ENCODE data around the gene BBIP1. TPM values are rescaled to one million over a fixed set of nuclear protein-coding genes. Genes with fewer than 3 reads are reported as not detected.

The BBIP1 gene
- total RNA-seq, 1 experiment from 2014 or later: 12.0 TPM

DNA sequence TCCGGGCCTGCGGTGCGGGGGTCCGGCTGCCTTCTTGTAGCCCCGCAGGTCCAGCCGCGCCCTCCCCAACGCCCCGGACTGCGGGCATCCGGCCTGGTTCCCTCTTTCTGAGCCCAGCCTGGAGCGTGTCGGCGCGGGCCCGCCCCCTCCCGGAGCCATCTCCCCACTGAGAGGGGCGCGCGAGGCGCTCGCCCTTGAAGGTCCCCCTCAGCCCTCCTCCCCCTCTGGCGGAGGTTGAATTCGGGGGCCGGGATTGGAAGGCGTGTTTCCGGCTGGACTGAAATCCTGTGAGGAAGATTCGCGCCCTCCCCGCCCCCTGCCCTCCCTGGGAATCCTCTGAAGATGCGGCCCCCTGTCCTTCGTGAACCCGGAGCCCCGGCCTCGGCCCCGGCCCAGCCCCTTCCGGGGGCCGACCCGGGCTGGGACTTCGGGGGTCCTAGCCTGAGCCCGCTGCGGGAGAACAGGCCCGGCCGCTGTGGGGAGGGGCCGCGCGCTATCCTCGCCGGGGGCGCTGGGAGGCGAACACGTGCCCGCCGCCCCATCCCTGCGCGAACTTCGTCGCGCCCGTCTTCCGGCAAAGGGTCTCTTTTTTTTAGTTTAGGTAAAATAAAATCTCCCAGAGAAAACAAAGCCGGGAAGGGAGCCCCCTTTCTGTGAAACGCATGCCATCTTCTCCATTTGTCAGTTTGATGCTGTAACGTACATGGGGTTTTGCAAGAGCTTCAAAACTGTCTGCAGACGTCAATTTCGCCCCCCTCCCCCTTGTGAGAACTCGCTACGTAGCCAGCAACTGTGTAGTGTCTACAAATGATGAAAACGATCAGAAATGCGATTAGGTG, 46.6 kb downstream of the BBIP1 start:
- peak overlapping the region; percentile 99 for H3K4me2 ChIP-seq (ENCODE audit: low read length)
- ChIA-PET CTCF (interaction anchor here (0.6 to 0.7 kb wide), 2 partner anchors 20 to 126 kb away, joined by 3 to 9 read pairs; no protein-coding TSS in a partner anchor), POLR2A (ENCODE audit: unreplicated experiment) (interaction anchor here (0.6 kb wide), 1 partner anchor 11 kb away, joined by 4 read pairs; no protein-coding TSS in a partner anchor)
- H3K9me3 ChIP-seq (ENCODE audit: low read length): no peaks in the 10 kb centered on the region
- peak overlapping the region; percentile 80 for H3K9ac ChIP-seq (ENCODE audit: low read length)
- H3K4me3 ChIP-seq (ENCODE audit: low read length): peak overlapping the region; percentile 86
- peak; percentile 69 for ATAC-seq
- no peaks in the 10 kb centered on the region for H3K27me3 ChIP-seq (ENCODE audit: low read length)
- H2AFZ ChIP-seq (ENCODE audit: low read length): peak overlapping the region; percentile 82
- H3K27ac ChIP-seq (ENCODE audit: low read length): peak overlapping the region; percentile 46
- H4K20me1 ChIP-seq (ENCODE audit: low read length): no peaks in the 10 kb centered on the region
- no peaks in the 10 kb centered on the region for H3K36me3 ChIP-seq (ENCODE audit: low read depth, low read length)
- peak; percentile 43 for DNase-seq
- intact Hi-C loops (cut with micrococcal nuclease): loop anchor here (5.0 kb wide), 1 partner anchor 125 kb away; no protein-coding TSS in a partner anchor
- peaks cover 16% of the 10 kb centered on the region for H3K4me1 ChIP-seq (ENCODE audit: insufficient read depth, low read length)
- no peaks in the 10 kb centered on the region for H3K9me2 ChIP-seq (replicated peaks; ENCODE audit: low read length)
- peaks cover 24% of the 10 kb centered on the region for H3K79me2 ChIP-seq (ENCODE audit: low read length)
- no TSS peak for BruUV-seq (replicated peaks)
- TF ChIP-seq CTCF (conservative IDR thresholded peaks at IDR 0.05; ENCODE audit: low read depth, low read length) (no peak), EZH2phosphoT487 (IDR thresholded peaks at IDR 0.05; ENCODE audit: borderline replicate concordance, low read length) (no peak), EZH2 (IDR thresholded peaks at IDR 0.05; ENCODE audit: low read length, unreplicated experiment) (no peak)
- no peaks in the 10 kb centered on the region for H3F3A ChIP-seq (ENCODE audit: low read length, unreplicated experiment)

GRCh38 chr10:110871298-110872084, 47.5 kb downstream of the BBIP1 start, which contains the start of gene PDCD4:
PDCD4 (plus strand) TSS chr10:110871928; CDS start chr10:110876028, 4,100 bp downstream.
- CTCF ChIA-PET: interaction anchor here (0.6 to 0.7 kb wide), 3 partner anchors 21 to 97 kb away, joined by 3 to 9 read pairs (median 3); no protein-coding TSS in a partner anchor
- Histone ChIP-seq H2AFZ (ENCODE audit: low read length) (peak within 1 kb of the TSS; percentile 82), H3K4me3 (ENCODE audit: low read length) (peak within 1 kb of the TSS; percentile 86), H3K36me3 (ENCODE audit: low read depth, low read length) (no peaks in the 10 kb centered on the region), H4K20me1 (ENCODE audit: low read length) (no peaks in the 10 kb centered on the region), H3K9me2 (replicated peaks; ENCODE audit: low read length) (no peaks in the 10 kb centered on the region), H3K27ac (ENCODE audit: low read length) (peak within 1 kb of the TSS; percentile 46), H3F3A (ENCODE audit: low read length, unreplicated experiment) (no peaks in the 10 kb centered on the region), H3K27me3 (ENCODE audit: low read length) (no peaks in the 10 kb centered on the region), H3K9me3 (ENCODE audit: low read length) (no peaks in the 10 kb centered on the region), H3K4me1 (ENCODE audit: insufficient read depth, low read length) (peaks cover 17% of the 10 kb centered on the region), H3K9ac (ENCODE audit: low read length) (peak within 1 kb of the TSS; percentile 80), H3K79me2 (ENCODE audit: low read length) (peaks cover 24% of the 10 kb centered on the region), H3K4me2 (ENCODE audit: low read length) (peak within 1 kb of the TSS; percentile 99)
- POLR2A ChIA-PET (ENCODE audit: unreplicated experiment): interaction anchor here (0.6 to 0.9 kb wide), 4 partner anchors 12 to 206 kb away, joined by 3 to 8 read pairs (median 4); no protein-coding TSS in a partner anchor
- peak; percentile 90 for ATAC-seq
- intact Hi-C loops (cut with micrococcal nuclease): loop anchor here (5.0 kb wide), 1 partner anchor 124 kb away; no protein-coding TSS in a partner anchor
- BruUV-seq (replicated peaks): TSS peak; percentile 89
- DNase-seq: peak; percentile 93
- no peak for TF ChIP-seq CTCF (conservative IDR thresholded peaks at IDR 0.05; ENCODE audit: low read depth, low read length)
- TF ChIP-seq EZH2 (IDR thresholded peaks at IDR 0.05; ENCODE audit: low read length, unreplicated experiment): no peak

Data from PC-3 (cell line).